Naive B cell (primary cell): ENCODE results near the gene POP4. TPM values are rescaled to one million over a fixed set of nuclear protein-coding genes. Genes with fewer than 3 reads are reported as not detected.

Experiments
- ATAC-seq, 2 donors: fragments of 150-1000 bp; cut with Tn5 transposase; 2 replicates each; pipeline ENCODE4 v1.10.0; 2021; ENCODE audit warnings: low read depth in 2 of 2, mild to moderate bottlenecking in 2 of 2, moderate library complexity in 2 of 2
- DNase-seq: peaks from one replicate; pipeline ENCODE4 v3.0.0; 2022
- H3K27ac Mint-ChIP-seq, 6 donors: one replicate each; pipeline ENCODE4 v1.8.0; 2020 to 2022; ENCODE audit warnings: mild to moderate bottlenecking in 6 of 6, mixed read lengths in 6 of 6, moderate library complexity in 5 of 6, inconsistent platforms in 2 of 6
- H3K27me3 Mint-ChIP-seq, 3 donors: one replicate each; pipeline ENCODE4 v1.8.0; 2021 to 2022; ENCODE audit warnings: mixed read lengths in 3 of 3, mild to moderate bottlenecking in 1 of 3
- H3K36me3 Mint-ChIP-seq, 2 donors: one replicate each; pipeline ENCODE4 v1.8.0; 2020 to 2022; ENCODE audit warnings: mixed read lengths in 2 of 2, inconsistent platforms in 1 of 2, mild to moderate bottlenecking in 1 of 2
- H3K4me1 Mint-ChIP-seq, 3 donors: one replicate each; pipeline ENCODE4 v1.8.0; 2020 to 2022; ENCODE audit warnings: mixed read lengths in 3 of 3, inconsistent platforms in 1 of 3, mild to moderate bottlenecking in 1 of 3, moderate library complexity in 1 of 3
- H3K4me3 Mint-ChIP-seq, 8 donors: one replicate each; pipeline ENCODE4 v1.8.0; 2020 to 2022; ENCODE audit warnings: mild to moderate bottlenecking in 8 of 8, mixed read lengths in 8 of 8, moderate library complexity in 8 of 8, inconsistent platforms in 2 of 8
- H3K9me3 Mint-ChIP-seq, 7 donors: one replicate each; pipeline ENCODE4 v1.8.0; 2020 to 2022; ENCODE audit warnings: mixed read lengths in 7 of 7, mild to moderate bottlenecking in 5 of 7, inconsistent platforms in 2 of 7, moderate library complexity in 1 of 7
- polyA plus RNA-seq, 6 donors: library from polyadenylated mRNA; unstranded; fragments of 300-500 nt; fragmentation: Illumina TruSeq; gene quantifications; one replicate each; pipeline ENCODE4 v1.2.3, GENCODE V29; 2021; ENCODE audit warnings: low read depth in 6 of 6

POP4 gene
- polyA plus RNA-seq, 6 donors from 2014 or later, result 106 to 154 (median 137) TPM

DNA sequence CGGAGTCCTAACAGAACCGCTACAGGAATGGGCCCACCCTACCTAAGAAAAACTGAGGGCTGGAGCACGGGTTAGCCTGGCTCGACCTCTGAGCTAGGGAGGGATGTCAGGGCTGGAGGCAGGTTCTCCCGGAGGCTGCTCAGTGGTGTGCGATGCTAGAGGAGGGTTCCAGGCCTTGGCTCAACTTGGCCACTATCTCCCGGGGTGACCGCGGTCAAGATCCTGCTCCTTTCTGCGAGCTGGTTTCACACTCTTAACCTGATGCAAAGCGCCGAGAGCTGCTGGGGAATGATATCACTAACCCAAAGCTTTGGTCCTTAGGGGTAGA, 301 bp downstream of the POP4 start:
- H3K36me3 Mint-ChIP-seq, result no peaks in the 10 kb centered on the region
- H3K4me1 Mint-ChIP-seq, result peaks cover 19 to 32% (median 31%) of the 10 kb centered on the region in 3 donors
- H3K27ac Mint-ChIP-seq, result peak overlapping the region; percentile 98 to 100 (median 100)
- peak; percentile 7 to 11 for ATAC-seq
- H3K9me3 Mint-ChIP-seq, result no peaks in the 10 kb centered on the region
- no peak for DNase-seq
- no peaks in the 10 kb centered on the region for H3K27me3 Mint-ChIP-seq
- peak overlapping the region; percentile 92 to 100 (median 98) for H3K4me3 Mint-ChIP-seq

DNA sequence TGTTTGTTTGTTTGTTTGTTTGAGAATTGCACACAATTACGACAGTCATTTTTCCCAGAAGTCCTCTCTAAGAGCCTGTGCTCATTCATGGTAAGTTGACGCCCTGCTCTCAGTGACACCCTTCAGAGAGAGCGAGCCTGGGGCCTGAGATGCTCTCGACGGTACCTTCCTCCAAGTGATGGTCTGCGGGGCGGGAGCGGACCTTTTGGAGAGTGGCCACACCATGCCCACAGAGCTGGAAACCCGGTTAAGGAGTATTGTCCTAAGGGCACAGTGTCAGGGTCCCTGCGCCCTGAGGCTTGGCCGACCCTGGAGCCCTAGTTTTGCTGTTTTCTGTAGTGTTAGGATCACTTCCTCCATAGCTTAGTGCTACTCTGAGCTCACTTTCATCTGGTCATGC, 3.6 kb downstream of the POP4 start:
- Mint-ChIP-seq H3K4me3 (peak overlapping the region in 1 of 8 donors; percentile 28), H3K9me3 (no peaks in the 10 kb centered on the region), H3K27ac (peak overlapping the region; percentile 71 to 99 (median 97)), H3K4me1 (peaks cover 24 to 43% (median 37%) of the 10 kb centered on the region in 3 donors), H3K36me3 (peaks cover 4 to 11% of the 10 kb centered on the region in 2 donors), H3K27me3 (no peaks in the 10 kb centered on the region)
- no peak for ATAC-seq
- DNase-seq, result no peak

GRCh38 chr19:29610213-29610573, 4.1 kb downstream of the POP4 start:
- H3K4me1 Mint-ChIP-seq, result peaks cover 24 to 43% (median 35%) of the 10 kb centered on the region in 3 donors
- no peaks in the 10 kb centered on the region for H3K27me3 Mint-ChIP-seq
- no peak for ATAC-seq
- peak overlapping the region in 1 of 8 donors; percentile 76 for H3K4me3 Mint-ChIP-seq
- no peaks in the 10 kb centered on the region for H3K9me3 Mint-ChIP-seq
- DNase-seq, result peak; percentile 9
- peaks cover 5 to 16% of the 10 kb centered on the region in 2 donors for H3K36me3 Mint-ChIP-seq
- peak overlapping the region; percentile 94 to 99 (median 97) for H3K27ac Mint-ChIP-seq

- Mint-ChIP-seq H3K27ac (peak overlapping the region; percentile 94 to 99 (median 97)), H3K4me1 (peaks cover 24 to 42% (median 32%) of the 10 kb centered on the region in 3 donors), H3K9me3 (no peaks in the 10 kb centered on the region), H3K36me3 (peaks cover 10 to 22% of the 10 kb centered on the region in 2 donors), H3K4me3 (peak overlapping the region in 4 of 8 donors; percentile 30 to 76 (median 50)), H3K27me3 (no peaks in the 10 kb centered on the region)
- peak; percentile 86 for DNase-seq
- peak; percentile 73 to 78 for ATAC-seq
Observed at GRCh38 chr19:29610574-29611271, 4.6 kb downstream of the POP4 start.

GRCh38 chr19:29612121-29612520, 6.0 kb downstream of the POP4 start:
- Mint-ChIP-seq H3K9me3 (no peaks in the 10 kb centered on the region), H3K4me3 (no peak overlapping the region), H3K36me3 (peaks cover 11 to 31% of the 10 kb centered on the region in 2 donors)

DNA sequence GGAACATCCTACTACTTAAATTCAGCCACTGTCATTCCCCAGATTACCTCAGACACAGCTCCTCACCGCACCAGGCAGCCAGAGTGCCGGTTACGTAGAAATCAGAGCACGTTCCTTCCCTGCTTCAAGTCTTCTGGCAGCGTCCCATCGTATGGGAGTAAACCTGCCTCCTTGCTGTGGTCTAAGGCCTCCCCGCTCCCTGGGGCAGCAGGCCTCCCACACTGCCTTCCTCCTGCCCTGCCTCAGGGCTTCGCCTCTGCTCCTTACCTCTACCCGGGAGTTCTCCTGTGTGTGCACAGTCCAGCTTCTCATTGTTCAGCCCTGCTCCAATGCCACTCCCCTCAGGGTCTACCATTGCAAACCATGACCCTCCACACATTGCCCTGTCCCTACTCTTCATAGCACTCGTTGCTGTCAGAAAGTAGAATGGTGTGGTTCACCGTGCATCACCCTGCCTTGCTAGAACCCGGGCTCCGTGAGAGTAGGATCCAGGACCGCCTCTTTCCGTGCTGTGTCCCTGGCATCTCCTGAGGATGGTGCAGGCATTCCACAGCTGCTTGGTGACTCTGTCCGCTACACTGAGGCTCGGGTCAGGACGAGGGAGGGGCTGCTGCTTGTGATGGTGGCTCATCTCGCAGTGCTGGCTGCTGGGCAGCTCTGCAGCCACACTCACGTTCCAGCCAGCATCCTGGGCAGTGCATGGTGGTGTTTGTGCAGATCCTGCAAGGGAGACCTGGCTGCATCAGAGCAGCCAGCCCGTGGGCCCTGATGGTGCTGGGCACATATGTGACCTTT, 6.9 kb downstream of the POP4 start:
- peaks cover 11 to 31% of the 10 kb centered on the region in 2 donors for H3K36me3 Mint-ChIP-seq
- no peaks in the 10 kb centered on the region for H3K9me3 Mint-ChIP-seq
- peak overlapping the region; percentile 57 to 99 (median 98) for H3K27ac Mint-ChIP-seq
- no peaks in the 10 kb centered on the region for H3K27me3 Mint-ChIP-seq
- ATAC-seq, result no peak
- peak overlapping the region in 4 of 8 donors; percentile 12 to 65 (median 47) for H3K4me3 Mint-ChIP-seq
- H3K4me1 Mint-ChIP-seq, result peaks cover 18 to 33% (median 23%) of the 10 kb centered on the region in 3 donors
- no peak for DNase-seq

More at GRCh38 chr19:29612121-29612520, 6.0 kb downstream of the POP4 start:
- no peaks in the 10 kb centered on the region for H3K27me3 Mint-ChIP-seq
- DNase-seq (no peak), ATAC-seq (no peak)
- peaks cover 20 to 30% (median 20%) of the 10 kb centered on the region in 3 donors for H3K4me1 Mint-ChIP-seq
- peak overlapping the region; percentile 76 to 99 (median 97) for H3K27ac Mint-ChIP-seq

- peaks cover 18 to 33% (median 20%) of the 10 kb centered on the region in 3 donors for H3K4me1 Mint-ChIP-seq
- no peak for DNase-seq
- H3K27ac Mint-ChIP-seq, result peak overlapping the region in 1 of 6 donors; percentile 98
- ATAC-seq, result no peak
- peaks cover 11 to 31% of the 10 kb centered on the region in 2 donors for H3K36me3 Mint-ChIP-seq
- no peaks in the 10 kb centered on the region for H3K27me3 Mint-ChIP-seq
- no peak overlapping the region for H3K4me3 Mint-ChIP-seq
- H3K9me3 Mint-ChIP-seq, result no peaks in the 10 kb centered on the region
Observed at GRCh38 chr19:29614046-29614445, 8.0 kb downstream of the POP4 start.

GRCh38 chr19:29614780-29615179, 8.7 kb downstream of the POP4 start:
- Mint-ChIP-seq H3K27ac (peak overlapping the region in 1 of 6 donors; percentile 64), H3K4me1 (peaks cover 18 to 33% (median 20%) of the 10 kb centered on the region in 3 donors), H3K27me3 (no peaks in the 10 kb centered on the region), H3K9me3 (no peaks in the 10 kb centered on the region), H3K4me3 (no peak overlapping the region), H3K36me3 (peaks cover 11 to 31% of the 10 kb centered on the region in 2 donors)
- ATAC-seq (no peak), DNase-seq (no peak)

GRCh38 chr19:29615891-29616425, 9.9 kb downstream of the POP4 start:
- H3K4me1 Mint-ChIP-seq, result peaks cover 15 to 28% (median 21%) of the 10 kb centered on the region in 3 donors
- no peaks in the 10 kb centered on the region for H3K9me3 Mint-ChIP-seq
- ATAC-seq (no peak), DNase-seq (no peak)
- H3K36me3 Mint-ChIP-seq, result peaks cover 11 to 31% of the 10 kb centered on the region in 2 donors
- H3K4me3 Mint-ChIP-seq, result no peak overlapping the region
- peak overlapping the region in 5 of 6 donors; percentile 6 to 64 (median 38) for H3K27ac Mint-ChIP-seq
- peaks cover 0 to 9% (median 5%) of the 10 kb centered on the region in 3 donors for H3K27me3 Mint-ChIP-seq

- no peak overlapping the region for H3K4me3 Mint-ChIP-seq
- peaks cover 0 to 14% (median 8%) of the 10 kb centered on the region in 3 donors for H3K27me3 Mint-ChIP-seq
- H3K27ac Mint-ChIP-seq, result peak overlapping the region in 1 of 6 donors; percentile 53
- H3K4me1 Mint-ChIP-seq, result peaks cover 15 to 28% (median 21%) of the 10 kb centered on the region in 3 donors
- no peak for ATAC-seq
- DNase-seq, result no peak
- H3K36me3 Mint-ChIP-seq, result peaks cover 11 to 31% of the 10 kb centered on the region in 2 donors
- H3K9me3 Mint-ChIP-seq, result no peaks in the 10 kb centered on the region
Observed at GRCh38 chr19:29616541-29616940, 10.5 kb downstream of the POP4 start.

- Mint-ChIP-seq H3K4me3 (no peak overlapping the region), H3K4me1 (peaks cover 15 to 33% (median 28%) of the 10 kb centered on the region in 3 donors), H3K27me3 (peaks cover 0 to 25% (median 13%) of the 10 kb centered on the region in 3 donors), H3K9me3 (no peaks in the 10 kb centered on the region), H3K36me3 (peaks cover 7 to 27% of the 10 kb centered on the region in 2 donors), H3K27ac (peak overlapping the region in 5 of 6 donors; percentile 16 to 88 (median 53))
- ATAC-seq (no peak), DNase-seq (no peak)
Observed at GRCh38 chr19:29617366-29618266, 11.5 kb downstream of the POP4 start.

GRCh38 chr19:29618434-29618833, 12.4 kb downstream of the POP4 start:
- Mint-ChIP-seq H3K36me3 (peaks cover 7 to 20% of the 10 kb centered on the region in 2 donors), H3K27me3 (peaks cover 0 to 31% (median 13%) of the 10 kb centered on the region in 3 donors), H3K4me3 (no peak overlapping the region), H3K27ac (peak overlapping the region in 2 of 6 donors; percentile 16 to 38), H3K9me3 (no peaks in the 10 kb centered on the region), H3K4me1 (peaks cover 11 to 31% (median 28%) of the 10 kb centered on the region in 3 donors)
- DNase-seq (no peak), ATAC-seq (no peak)
